ENCODE results near the gene TMEM181.

DNA sequence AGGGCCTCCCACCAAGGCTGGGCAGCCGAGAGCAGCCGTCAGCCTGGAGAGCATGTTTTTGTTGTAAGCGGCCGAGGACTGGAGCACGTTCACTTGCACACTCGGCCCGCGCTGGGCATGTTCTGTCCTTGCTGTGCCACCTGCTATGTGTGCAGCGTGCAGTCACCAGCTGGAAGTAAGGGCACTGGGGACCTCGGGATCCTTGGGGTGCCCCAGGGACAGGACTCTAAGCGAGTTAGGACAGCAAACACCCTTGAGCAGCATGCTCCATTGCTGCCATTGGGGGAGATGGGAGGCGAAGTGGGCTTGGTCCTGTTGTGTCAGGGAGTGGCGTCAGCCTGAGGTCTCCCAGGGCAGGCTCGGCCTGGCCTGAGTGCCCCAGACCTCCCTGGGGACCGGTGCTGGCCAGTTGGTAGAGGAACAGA lies 66.0 kb downstream of the TMEM181 start:
- TF ChIP-seq CTCF (IDR thresholded peaks at IDR 0.05): no peak
- no peak for TF ChIP-seq POLR2AphosphoS5 (IDR thresholded peaks at IDR 0.05; ENCODE audit: low read depth, low read length)

All from Panc1 (cell line).